GM18498 (cell line): ENCODE results near the gene LTBP2.

ENCODE experiments used
- ATAC-seq: cut with Tn5 transposase; IDR thresholded peaks from one replicate; pipeline ENCODE4 v1.9.1; 2021; ENCODE audit warnings: mild to moderate bottlenecking, moderate library complexity; ENCODE audit not compliant: unreplicated experiment

The LTBP2 gene

DNA sequence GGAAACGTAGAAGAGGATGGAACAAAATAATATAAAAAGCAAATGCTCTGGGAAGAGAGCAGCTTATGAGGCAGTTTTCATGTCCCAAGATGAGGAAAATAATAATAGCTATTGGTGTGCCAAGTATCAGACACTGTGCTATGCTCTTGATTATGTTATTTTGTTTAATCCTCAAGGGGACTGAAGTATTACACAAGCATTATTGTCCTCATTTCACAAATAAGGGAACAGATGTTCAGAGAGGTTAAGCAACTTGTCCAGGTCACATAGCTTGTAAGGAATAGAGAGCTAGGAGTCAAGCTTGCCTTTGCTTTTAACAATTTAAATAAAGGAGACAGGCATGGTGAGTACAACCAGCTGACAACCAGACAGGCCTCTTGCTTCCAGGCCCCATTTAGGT is 26.9 kb upstream of the LTBP2 start:
- no peak for ATAC-seq

DNA sequence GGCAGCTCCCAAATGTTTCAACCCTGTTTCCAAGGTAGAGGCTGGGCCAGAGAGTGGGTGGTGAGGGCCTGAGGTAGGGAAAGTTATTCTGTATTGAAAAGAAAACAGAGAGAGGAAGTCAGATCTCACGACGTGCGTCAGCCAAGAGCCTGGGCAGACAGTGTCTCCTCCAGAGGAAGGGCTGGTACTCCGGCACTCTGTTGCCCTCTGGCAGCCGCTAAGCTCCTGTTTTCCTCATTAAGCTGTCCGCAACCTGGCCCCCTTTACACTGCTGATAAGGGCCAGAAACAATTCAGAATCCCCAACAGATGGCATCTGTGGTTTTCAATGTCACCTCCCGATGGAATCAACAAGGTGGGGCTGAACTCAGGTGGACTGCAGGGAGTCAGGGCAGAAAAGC is 26.0 kb upstream of the LTBP2 start:
- no peak for ATAC-seq

DNA sequence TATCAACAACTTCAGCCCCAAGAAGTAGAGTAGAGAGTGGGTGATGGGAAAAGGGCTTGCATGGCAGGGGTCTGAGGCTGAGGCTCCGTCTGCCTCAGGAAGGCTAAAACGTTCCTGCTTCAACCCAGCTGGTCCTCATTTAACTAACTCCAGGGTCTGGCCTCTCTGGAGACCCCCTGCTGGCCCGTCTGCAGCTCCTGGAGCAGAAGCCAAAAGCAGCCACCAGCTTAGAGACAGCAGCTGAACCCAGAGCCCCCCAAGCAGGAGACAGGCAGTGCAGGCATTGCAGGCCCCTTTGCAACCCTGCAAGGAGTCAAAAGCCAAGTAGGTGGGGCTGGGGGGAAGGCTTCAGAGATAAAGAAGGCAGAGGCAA is 25.1 kb upstream of the LTBP2 start:
- ATAC-seq: no peak

DNA sequence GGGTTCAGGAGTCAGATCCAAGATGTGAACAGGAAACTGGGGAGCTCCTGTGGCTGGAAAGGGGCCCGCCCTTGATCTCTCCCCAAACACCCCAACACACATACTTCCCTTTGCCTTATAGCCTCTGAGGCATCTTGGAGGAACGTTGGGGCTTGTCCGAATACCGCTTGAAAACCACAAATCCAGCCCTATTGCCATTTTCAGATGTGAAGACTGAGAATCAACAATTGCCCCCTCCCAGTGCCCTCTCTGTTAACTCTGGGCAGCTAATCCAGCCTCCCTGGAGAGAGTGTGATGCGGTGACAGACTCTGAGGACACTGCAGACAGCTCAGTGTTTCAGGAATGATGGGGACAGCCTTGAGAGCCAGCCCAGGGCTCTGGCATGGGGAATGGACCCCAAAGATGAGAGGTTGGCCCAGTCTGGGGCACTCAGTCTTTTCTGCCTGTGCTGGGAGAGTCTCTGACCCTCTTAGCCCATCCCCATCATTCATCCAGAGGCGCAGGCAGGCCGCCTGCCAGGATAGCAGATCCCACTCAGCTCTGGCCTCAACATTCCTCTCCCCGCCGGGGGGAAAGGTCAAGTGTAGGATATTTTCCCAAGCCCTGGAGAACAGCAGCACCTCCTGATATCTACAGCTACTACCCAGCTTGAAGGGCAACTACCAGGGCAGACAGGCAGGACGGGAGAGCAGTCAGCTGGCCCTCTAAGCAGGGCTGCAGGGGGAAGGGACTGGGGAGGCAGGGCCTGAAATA is 24.6 kb upstream of the LTBP2 start:
- no peak for ATAC-seq

DNA sequence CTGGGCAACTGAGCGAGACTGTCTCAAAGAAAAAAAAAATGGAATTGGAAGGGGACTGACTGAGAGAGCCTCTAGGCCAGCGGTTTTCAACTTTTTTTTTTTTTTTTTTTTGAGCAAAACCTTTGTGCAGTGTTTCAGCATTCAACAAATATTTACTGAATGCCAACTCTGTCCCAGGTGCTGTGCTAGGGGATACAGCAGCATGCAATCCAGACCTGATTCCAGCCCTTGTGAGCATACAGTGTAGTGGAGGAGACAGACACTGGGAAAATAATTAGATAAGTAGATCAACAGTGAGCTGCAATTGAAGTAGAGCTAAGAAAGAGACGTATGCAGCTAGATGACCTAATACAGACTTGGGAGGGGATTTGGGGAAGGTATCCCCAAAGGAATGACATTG is 23.8 kb upstream of the LTBP2 start:
- no peak for ATAC-seq

DNA sequence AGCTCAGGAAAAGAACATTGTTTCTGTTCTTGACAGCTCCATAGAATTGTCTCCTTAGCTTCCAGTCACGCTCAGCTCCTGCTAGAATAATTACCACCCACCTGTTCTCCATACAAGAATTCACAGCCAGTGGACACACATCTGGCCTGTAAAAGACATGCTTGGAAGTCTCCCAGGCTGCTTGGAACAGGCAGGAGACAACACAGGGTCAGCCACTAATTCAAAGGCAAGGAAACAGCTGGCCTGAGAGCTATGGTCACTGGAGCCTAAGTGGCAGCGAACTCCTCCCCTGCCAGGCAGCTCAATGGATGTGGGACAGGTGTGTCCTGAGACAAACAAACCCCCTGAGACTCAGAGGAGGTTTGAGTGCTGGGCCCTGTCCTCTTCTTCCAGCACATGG is 22.9 kb upstream of the LTBP2 start:
- no peak for ATAC-seq

DNA sequence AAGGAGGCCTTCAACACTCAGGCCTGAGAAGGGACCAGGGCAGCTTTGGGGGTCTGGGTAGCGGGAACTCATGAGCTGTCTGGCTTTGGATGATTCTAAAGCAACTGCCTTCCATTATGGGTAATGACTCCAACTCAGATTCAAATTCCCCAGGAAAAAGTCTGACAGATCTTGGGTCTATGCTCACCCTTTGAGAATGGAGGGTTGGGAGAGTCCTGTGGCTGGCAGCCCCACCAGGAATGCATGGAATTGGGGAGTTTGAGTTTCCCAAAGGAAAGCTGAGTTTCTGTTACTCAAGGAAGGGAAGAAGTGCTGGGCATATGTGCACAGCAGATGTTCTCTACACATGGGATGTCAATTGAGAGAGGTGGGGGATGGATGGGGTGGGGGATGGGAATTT is 22.4 kb upstream of the LTBP2 start:
- no peak for ATAC-seq

DNA sequence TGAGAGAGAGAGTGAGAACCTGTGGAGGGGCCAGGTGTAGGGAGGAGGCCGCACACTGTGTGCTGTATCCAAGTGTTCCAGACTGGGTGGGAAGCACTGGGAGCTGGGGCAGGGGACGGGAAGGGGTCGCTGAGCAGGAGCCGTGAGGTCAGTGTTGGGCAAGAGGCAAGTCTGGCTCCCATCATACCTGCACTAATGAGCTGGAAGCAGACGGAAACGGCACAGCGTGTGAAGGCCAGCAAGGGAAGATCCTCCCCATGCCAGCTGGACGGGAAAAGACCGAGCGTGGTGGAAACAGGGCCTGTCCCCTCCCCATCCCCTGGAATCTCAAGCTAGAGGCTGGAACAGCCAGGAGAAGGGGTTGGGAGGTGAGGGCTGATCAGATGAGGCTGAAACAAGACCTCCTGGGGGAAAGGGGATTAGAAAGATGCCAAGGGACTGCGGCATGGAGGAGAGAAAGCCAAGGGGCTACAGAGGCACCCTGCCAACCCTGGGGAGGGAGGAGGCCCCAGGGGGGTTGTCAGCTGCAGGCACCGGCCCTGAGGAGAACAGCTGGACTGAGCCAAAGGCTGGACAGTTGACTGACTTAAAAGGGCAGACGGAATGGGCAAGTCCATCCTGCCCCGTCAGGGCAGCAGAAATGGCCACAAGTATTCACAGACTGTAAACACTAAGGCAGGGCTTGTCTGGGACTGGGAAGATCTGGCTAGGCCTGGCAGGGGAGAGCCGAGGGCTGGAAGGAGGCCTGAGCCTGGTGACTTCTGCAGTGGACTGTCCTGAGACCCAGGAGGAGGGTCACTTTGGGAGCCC is 19.0 kb upstream of the LTBP2 start:
- no peak for ATAC-seq

DNA sequence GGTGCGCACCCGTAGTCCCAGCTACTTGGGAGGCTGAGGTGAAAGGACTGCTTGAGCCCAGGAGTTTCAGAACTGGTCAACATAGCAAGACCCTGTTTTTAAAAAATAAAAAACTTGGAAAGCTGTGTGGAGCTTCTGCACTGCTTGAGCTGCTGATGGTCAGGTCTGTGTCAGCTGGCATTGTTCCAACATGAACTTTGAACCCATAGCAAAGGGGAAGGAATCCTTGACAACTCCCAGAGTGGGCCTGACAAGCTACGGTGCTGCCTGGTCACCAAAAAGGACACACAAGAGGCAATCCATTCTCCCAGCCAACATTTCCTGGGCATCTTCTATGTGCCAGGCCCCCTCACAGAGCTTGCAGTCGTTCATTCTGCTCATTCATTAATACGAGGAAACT is 16.4 kb upstream of the LTBP2 start:
- no peak for ATAC-seq

DNA sequence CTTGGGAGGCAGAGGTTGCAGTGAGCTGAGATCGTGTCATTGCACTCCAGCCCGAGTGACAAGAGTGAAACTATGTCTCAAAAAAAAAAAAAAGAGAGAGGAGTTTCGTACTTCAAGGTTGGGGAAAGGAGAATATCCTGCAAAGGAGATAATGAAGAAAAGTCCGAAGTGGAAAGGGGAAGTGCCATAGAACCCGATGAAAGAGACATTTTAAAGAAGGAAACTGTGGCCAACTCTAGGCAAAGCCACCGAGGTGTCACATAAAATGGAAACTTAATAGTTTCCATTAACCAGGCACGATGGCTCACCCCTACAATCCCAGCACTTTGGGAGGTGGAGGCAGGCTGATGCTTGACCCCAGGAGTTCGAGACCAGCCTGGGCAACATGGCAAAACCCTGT is 15.0 kb upstream of the LTBP2 start:
- no peak for ATAC-seq

DNA sequence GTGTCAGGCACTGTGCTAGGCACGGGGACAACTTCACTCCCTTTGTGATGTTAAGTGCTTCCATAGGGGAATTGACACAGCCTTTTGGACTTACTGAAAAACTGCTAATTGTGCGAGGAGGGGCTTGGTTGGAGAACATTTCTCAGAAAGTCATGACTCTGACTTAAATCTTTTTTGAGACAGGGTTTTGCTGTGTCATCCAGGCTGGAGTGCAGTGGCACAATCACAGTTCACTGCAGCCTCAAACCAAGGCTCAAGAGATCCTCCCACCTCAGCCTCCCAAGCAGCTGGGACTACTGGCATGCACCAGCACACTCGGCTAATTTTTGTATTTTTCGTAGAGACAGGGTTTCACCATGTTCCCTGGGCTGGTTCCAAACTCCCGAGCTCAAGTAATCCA is 10.2 kb upstream of the LTBP2 start:
- no peak for ATAC-seq

DNA sequence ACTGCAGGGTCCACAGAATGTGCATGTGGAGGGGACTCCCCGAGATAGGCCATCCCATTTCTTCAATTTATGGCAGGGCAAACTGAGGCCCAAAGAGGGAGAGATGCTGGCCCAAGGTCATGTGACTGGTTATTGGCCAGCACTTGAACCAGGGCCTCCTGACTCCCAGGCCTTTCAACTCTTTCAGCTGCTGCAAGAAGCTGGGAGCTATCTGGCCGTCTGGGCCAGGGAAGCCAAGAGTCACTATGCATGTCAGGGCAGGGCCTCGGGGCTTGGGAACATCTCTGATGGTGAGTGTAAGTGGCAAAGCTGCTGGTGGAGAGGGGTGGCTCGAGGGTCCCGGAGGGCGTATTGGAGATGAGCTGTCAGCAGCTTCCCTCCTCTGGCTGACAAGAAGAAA is 9.5 kb upstream of the LTBP2 start:
- no peak for ATAC-seq

DNA sequence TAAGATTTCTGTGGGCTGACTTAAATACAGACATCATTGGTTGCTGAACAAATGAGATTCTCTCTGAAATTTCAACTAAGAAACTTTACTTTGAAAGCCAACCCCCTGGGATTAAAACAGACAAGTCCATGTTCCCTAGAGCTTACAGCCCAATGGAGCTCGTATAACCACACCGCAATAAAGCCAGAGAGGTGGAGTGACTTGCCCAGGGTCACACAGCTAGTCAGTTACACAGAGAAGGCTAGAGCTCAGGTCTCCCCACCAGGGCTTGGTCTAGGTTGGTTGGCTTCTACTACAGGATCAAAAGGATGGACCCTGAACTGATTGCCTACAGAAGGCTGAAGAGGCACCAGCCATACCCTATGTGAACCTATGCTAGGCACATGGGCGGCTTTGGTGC is 8.9 kb upstream of the LTBP2 start:
- ATAC-seq: no peak

DNA sequence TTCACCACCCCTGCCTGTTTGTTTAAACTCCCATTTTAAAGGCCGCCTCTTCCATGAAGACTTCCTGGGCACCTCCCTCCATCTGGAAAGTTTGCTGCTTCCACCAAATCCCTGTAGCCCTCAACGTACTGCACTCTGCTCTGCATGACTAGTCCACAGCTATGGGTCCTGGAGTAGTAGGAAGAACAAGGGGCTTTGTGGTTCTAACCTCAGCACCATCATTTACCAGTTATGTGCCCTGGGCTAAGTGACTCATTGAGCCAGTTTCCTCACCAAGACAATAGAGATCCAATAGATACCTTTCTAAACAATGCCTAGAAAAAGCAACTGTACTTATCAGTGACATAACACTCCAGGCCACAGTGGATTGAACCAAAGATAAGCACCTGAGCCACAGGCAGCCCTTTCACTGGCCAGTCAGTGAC is 8.5 kb upstream of the LTBP2 start:
- ATAC-seq: no peak

DNA sequence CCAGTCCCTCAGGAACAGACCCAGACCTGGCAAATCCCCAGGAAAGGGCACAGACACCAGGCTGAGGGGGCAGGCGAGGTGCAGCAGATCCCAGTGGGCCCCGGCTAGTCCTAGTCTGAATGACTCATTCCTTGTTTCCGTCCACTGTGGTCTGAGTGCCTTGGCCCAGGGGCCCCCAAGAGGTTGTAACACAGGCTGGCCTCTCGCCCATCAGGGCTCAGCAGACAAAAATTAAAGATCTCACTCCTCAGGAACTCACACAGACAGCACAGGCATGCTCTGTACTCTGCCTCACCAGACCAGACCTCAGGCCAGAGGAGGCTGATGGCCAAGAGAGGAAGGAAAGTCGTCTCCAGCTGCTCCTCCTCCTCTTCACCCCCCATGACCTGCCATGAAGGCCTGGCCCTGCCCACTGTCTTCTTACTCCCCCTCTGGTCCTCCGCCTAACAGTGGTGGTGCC is 7.7 kb upstream of the LTBP2 start:
- ATAC-seq: no peak

DNA sequence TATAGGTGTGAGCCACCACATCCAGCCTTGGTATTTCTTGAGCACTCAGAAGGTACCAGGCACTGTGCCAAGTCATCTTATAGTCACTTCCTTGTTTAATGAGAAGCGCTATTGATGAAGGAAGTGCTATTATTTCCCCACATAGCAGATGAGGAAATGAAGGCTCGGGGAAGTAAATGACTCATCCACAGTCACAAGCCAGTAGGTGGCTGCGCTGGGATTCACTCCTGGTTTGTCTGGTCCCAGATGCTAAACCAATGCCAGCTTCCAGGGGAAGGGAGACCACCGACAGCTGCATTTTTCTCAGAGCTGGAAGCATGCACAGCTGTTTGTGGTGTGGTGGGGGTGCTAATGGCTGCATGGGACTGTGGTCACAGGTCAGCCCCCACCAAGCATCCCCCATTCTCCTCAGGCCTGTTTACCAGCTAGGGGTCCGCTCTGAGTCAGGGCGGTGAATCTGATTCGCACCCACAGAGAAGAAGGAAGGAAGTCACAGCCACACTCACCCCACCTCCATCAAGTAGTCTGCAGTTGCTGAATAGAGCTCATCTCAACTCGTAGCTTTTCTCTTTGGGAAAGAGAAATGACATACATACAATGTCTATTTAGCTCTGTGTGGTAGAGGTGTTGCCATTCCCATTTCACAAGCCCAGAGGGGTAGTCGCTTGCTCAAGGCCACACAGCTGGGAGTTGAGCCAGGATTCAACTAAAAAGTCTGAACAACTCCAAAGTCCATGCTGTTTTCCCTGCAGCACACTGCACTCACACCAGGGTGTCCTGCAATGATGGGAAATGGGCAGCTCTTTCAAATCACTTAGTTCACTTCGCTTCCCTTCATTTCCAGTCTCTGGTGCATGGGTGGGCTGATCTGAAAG is 6.3 kb upstream of the LTBP2 start:
- no peak for ATAC-seq

DNA sequence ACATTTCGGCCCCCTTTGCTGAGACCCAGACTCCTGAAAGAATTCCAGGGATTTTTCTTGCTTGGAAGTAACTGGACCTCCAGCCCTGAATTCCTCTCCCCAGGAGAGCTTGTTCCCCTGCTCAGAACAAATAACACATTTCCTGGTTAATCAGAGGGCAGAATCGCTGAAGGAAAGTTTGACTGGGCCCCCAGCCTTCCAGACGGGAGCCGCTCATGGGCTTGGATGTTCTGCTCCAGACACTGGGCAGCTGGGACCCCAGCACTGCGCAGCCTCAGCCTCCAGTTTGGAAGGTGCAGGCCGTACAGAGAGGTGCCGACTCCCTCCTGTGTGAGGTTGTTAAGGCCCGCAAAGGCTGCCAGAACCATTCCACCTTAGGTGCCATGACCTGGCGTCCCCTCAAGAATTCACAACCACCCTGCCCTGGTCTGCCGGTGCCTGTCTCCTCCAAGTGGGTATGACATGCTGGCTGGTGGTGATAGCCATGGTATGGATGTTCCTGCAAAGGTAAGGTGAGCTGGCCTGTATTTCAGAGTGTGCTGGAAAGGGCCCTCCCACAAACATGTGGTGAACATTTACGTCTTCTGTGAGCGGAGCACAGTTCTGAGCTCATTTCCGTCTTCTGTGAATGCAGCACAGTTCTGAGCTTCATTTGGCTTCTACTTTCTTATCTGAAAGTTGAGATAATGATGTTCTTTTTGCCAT is 5.1 kb upstream of the LTBP2 start:
- ATAC-seq: no peak

DNA sequence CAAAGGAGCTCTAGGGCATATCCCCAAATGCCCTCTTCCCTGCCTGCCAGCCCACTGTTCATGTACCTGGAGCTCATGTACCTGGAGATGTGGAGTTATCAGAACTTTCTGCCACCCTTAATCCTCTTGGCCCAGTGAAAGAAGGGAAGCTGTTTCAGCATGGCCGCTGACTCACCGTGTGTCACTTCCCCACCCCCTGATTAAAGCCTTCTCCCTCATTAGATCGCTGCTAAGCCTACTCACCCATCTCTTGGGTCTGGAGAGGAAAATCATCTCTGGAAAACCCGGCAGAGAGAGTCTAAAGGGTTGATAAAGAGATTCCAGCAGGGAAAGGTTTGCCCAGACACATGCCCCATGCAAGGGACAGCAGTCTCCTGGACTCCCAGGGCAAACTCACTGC is 4.5 kb upstream of the LTBP2 start:
- no peak for ATAC-seq

DNA sequence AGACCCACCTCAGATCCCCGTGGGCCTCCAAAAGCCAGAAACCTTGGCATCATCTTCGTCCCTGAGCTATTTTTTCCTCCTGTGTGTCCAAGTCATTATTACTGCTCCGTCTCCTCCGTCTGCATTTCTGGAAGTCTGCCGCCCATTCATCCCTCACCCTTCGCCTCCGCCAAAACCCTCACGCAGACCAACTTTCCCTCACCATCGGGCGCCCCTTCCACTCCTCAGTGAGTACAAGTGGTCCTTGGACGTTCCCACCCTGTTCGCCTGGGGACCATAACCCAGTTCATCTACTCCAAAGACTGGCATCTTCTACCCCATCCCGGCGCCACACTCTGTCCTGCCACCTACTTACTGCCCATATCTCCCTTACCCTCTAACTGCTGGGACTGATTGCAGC is 3.7 kb upstream of the LTBP2 start:
- ATAC-seq: no peak

DNA sequence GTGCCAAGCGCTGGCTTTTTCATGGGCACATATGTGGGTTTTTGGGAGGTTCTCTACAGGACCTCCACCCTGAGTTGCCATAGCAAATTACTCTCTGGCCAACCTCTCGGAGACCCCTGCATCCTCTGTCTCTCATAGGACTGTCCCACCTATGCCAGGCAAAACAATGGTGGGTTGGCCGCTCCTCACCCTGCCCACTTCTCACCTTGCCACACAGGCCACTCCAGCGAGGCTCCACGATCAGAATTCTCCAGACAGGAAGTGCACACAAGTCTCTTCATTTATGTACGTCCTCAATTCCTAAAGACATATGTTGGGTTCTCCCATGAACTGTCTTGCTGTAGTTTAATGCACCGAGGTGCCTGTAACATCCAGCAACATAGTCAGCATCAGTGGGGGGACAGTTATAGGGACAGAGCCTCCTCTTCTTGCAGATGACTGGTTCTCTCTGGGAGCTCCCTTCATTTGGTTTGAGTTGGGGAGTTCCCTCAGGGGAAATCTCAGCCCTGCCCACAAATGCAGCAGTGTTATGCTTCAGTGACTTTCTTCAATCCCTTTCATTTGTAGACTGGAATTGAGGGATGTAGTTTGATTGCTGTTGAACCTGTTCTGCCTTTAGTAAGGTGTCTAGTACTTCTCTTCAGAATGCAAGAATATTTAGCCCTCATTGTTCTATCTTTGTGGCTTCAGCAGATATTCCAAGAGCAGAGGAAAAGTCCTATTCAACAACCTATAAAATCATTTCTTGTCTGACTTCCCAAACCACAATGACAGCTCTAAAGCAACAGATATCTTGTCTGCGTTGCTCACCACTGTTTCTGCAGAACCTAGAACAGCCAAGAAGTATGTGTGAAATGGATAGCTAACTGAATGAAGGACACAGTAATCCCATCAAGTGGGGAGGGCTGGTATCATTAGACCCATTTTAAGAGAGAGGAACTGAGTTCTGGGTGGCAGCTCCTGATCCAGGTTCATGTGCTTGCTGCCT is 2.8 kb upstream of the LTBP2 start:
- no peak for ATAC-seq
